Temporal lobe (tissue), 1 donor: Measurements from ENCODE around the gene SUCLA2. TPM values are rescaled to one million over a fixed set of nuclear protein-coding genes. Genes with fewer than 3 reads are reported as not detected.

ENCODE experiments used
- total RNA-seq: library from RNA; depleted of rRNA; stranded (reverse); fragments of >200 nt; gene quantifications from one replicate; pipeline ENCODE4 v1.2.3, GENCODE V29; 2014

The SUCLA2 gene
- total RNA-seq, 1 donor from 2014 or later, result 68.1 TPM

Other genes with a start within 250 kb of the SUCLA2 start
- 6.9 TPM for gene NUDT15, start 36.5 kb upstream of the SUCLA2 start, total RNA-seq
- gene MED4, start 93.8 kb upstream of the SUCLA2 start, total RNA-seq, result 29.3 TPM
- gene ITM2B, start 231.9 kb upstream of the SUCLA2 start, total RNA-seq, result 116 TPM